HPDE6-E6E7 (cell line): ENCODE measurements around the gene LIPM.
A peak's percentile ranks its signal among the peaks of the same experiment; 100 is the strongest.

Experiments
- DNase-seq: peaks from one replicate; pipeline ENCODE4 v3.0.0; 2011; ENCODE audit warnings: missing footprints; ENCODE audit errors: extremely low spot score

The LIPM gene

DNA sequence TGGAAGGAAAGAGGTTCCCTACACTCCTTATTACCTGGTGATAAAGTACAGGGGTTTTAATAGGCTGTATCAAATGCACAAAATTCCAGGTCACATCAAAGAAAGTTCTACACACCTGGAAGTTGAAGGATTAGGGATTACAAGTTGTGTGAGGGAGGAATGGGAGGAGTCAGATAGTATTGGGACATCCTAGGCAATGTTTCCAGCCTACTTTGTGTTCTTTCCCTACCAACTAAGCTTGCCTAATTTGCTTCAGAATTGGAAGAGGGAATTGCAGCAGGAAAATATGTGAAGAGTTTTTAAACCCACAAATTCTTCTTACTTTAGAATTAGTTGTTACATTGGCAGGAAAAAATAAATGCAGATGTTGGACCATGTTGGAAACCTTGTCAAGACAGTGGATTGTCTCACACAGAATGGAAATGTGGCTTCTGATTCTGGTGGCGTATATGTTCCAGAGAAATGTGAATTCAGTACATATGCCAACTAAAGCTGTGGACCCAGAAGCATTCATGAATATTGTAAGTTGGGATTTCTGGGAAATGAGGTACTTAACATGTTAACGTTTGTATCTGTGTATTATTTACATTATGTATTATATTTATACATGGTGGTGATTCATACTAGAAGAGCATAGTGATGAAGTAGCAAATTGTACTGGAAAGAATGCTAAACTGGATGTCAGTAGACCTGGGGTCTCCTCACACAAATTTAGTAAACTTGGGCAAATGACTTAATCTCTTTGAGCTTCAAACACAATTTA lies at the start of gene LIPM:
LIPM (plus strand) TSS at position 208 of the 763 bp plus-strand sequence; CDS start at position 375, 167 bp downstream.
- no peak for DNase-seq

DNA sequence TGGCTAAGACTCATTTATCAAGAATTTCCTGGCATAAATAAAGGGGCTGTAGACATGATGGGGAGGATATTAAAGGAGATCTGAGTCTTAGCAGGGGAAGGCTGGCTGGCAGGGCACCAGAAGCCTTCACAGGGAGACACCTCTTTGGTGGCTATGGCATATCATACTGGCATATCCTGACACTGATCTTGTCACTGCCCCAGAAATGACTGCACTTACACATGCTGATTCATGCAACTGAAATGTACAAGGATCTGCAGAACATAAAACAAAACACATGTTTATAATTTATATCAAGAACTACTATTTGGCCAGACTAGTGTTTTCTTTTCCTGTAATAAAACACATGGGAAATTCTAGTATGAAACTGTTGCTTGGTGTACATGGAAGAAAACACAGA lies 48.2 kb upstream of the LIPM start:
- DNase-seq = no peak

DNA sequence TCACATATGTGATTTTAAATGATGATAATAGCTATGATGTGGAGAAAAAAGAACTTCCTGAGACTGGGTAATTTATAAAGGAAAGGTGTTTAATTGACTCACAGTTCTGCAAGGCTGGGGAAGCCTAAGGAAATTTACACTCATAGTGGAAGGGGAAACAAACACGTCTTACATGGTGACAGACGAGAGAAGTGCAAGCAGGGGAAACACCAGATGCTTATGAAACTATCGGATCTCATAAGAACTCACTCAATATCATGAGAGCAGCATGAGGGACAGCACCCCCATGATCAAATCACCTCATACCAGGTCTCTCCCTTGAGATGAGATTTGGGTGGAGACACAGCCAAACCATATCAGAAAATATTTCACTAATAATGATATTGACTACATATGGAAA lies 46.8 kb upstream of the LIPM start:
- no peak for DNase-seq

DNA sequence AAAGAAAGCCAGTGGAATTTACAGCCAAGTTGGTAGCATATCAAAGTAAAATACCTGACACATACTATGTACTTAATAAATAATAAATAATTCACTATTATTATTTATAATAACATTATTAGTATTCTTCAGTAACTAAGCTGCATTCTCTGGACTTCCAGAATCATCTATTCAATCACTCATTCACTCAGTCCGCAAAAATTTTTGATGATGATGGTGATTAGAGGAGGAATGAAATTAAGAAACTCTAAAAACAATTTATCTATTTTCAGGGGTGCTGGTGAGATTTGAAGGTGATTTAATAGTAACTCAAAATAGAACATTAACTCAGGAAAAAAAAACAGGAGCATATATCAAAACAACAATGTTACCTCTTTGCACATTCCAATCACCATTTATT lies 45.9 kb upstream of the LIPM start:
- DNase-seq = no peak

DNA sequence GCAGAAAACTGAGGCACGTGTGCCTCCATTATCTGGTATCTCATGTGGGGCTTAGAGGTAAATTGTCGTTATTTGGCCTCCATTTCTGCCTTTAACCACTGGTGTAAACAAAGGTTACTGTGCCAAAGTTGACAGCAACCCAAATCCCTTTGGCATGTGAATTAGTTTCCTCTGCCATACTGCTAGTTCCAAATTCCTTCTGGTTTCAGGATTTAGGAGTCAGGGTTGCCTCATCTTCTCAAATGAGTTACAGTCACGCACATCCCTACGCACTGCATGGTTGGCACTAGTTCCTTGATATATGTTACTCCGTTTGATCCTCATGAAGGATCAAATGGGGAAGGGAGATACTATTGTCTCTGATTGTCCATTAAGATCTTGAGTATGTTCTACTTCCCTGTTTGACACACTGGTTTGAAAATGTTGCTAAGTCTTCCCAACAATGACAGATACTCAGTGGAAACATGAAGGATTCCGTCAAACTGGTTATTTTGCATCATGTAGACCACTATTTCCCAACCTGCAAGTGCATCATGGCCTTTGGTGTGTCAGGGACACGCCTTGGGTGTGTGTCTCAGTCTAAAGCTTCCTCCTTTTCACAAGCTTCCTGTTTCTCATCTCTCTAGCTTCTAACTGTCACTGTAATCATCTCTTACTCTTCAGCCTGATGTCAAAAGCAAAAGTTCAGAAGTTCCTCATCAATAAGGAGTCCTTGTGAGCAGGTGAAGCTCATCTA lies 43.0 kb upstream of the LIPM start, which contains the start of gene LIPN:
LIPN (plus strand) TSS at position 655 of the 736 bp plus-strand sequence. CDS start 1,386 bp downstream, outside the sequence.
- peak; percentile 1 for DNase-seq

GRCh38 chr10:88762906-88763305 lies 39.6 kb upstream of the LIPM start:
- no peak for DNase-seq

DNA sequence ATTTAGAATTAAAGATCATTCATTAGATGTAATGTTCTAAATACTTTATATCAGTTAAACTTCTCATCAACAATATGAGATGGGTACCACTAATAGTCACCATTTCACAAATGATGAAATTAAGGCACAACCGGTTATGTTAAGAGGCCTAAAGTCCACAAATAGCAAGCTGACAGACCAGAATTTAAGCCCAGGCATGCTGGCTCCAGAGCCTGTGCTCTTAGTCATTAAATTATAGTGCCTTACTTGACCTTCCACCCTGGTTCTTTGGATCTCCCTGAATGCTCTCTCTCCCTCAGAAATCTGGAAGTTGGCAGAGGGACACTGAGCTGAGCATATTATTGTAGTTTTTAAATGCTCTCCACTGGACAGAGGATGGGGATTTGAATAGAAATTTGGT lies 39.1 kb upstream of the LIPM start:
- DNase-seq = no peak

DNA sequence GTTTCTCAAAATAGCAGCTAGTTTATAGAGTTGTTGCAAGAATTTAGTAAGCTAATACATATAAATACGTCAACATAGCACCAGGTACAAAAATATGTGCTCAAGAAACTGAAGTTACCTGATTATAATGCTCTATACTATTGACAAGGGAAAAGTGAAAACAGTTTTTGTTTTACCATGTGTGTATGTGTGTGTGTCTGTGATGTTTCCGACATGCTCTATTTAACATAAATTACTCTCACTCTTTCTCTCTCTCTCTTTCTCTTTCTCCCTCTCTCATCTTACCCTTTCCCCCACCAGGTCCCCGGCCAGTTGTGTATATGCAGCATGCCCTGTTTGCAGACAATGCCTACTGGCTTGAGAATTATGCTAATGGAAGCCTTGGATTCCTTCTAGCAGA lies 38.4 kb upstream of the LIPM start:
- no peak for DNase-seq

- DNase-seq = no peak
These were observed 36.7 kb upstream of the LIPM start for GRCh38 chr10:88765816-88766215.

DNA sequence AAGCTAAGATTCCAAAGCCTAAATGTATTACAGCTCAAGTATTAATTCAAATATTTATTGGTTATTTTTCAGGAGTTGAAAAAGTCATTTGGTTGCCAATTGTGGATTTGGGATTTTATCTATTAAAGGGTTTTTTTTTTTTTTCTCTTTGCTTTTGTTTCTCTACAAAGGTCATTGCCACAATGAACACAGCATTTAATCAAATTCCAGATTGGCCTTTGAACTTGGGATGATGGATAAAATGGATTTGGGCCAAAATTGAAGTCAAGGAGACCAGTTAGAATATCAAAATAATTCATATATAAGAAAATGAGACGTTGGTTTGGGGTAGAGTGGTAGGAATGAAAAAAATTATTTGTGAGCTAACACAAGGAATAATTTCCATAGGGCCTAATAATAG lies 33.1 kb upstream of the LIPM start:
- no peak for DNase-seq

GRCh38 chr10:88781206-88781605 lies 21.3 kb upstream of the LIPM start:
- no peak for DNase-seq

GRCh38 chr10:88782222-88782621 lies 20.3 kb upstream of the LIPM start:
- no peak for DNase-seq

DNA sequence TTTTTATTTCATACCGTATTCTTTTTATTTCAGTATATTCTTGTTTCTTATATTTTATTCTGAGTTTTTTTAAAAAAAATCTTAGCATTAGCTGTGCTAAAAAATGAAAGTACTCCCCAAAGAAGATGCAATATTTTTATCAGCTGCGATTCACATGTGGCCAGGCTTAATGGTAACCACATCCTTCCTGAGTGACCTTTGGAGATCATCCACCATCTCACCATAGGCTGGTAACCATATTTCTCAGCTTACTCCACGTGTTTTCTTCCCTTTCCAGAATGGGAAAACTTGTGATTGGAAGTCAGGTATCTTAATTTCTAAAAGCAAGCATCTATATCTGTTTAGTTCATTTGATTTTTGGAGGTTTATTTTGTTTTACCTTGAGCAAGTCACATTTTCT lies 18.8 kb upstream of the LIPM start:
- no peak for DNase-seq

DNA sequence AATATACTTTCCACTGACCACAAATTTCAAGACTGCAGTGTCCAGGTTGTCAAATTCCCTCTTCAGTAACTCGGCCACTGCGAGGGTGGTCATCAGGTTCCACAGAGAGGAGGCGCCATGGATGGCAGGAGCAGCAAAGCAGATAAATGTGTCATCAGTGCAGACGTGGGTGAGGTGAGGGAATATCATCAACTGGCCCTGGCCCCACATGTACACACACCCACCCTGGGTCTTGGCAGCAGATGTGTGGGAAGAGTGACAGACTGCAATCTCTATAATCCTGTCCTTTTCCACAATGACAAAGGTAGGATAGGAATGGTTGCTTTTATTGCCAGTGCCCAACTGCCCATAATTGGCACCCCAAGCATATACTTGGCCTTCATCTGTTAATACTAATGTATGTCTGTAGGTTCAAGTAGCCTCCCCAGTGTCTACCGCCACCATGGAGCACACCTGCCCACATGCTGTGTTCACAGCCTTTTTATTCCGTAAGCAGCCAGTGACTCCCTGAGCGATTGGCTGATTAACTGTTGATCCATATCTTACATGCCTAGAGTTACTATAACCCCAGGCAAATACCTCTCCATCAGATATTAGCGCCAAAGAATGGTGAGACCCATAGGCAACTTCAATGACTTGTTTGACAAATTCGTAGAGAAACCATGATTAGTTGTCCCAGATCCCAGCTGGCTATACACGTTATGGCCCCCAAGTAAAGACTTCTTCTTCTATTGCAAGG lies 16.3 kb upstream of the LIPM start:
- DNase-seq = no peak

GRCh38 chr10:88787463-88787862 lies 15.1 kb upstream of the LIPM start:
- DNase-seq = no peak

DNA sequence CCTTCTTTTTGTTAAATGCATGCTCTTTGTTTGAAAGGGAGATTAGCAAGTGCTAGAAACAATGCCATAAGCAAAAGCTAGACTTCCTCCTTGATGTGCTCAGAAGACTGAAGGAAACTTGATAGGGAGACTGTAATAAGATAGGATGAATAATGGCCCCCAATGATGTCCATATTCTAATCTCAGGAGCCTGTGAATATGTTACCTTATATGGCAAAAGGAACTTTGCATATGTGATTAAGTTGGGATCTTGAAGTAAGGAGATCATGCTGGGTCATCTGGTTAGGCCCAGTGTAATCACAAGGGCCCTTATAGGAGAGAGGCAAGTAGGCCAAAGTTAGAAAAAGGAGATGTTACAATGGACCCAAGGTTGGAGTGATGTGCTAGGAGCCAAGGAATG lies 13.6 kb upstream of the LIPM start:
- no peak for DNase-seq

DNA sequence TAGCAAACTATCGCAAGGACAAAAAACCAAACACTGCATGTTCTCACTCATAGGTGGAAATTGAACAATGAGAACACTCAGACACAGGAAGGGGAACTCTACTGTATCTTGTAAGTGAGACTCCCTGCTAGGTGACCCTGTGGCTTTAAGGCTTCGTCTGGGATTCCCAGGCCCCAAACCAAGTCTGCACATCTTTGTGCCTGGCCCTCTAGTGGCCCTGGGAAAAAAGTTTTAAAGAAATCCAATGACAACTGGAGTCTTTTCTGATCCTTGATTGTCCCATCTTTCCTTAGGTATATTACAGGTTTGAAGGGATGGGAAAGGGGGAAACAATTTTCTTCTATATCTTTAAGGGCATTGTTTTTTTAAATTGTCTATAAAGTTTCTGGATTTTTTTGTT lies 10.6 kb upstream of the LIPM start:
- peak; percentile 27 for DNase-seq

- peak; percentile 28 for DNase-seq
These were observed 9.9 kb upstream of the LIPM start for GRCh38 chr10:88792661-88793060.

GRCh38 chr10:88793712-88794299 lies 8.7 kb upstream of the LIPM start:
- no peak for DNase-seq

DNA sequence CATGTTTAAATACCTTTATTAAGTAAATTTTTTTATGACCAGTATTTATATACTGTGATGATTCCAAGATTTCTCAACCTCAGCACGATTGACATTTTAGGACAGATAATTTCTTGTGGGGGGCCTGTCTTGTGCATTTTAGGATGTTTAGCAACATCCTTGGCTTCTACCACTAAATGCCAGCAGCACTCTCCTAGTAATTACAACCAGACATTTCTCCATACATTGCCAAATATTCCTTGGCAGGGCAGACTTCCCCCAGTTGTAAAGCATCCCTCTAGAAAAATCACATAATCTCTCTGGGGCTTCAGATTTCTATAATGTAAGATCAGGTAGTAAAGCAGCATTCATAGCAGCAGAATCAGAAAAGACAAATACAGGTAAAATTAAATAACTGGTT lies 7.8 kb upstream of the LIPM start:
- no peak for DNase-seq

DNA sequence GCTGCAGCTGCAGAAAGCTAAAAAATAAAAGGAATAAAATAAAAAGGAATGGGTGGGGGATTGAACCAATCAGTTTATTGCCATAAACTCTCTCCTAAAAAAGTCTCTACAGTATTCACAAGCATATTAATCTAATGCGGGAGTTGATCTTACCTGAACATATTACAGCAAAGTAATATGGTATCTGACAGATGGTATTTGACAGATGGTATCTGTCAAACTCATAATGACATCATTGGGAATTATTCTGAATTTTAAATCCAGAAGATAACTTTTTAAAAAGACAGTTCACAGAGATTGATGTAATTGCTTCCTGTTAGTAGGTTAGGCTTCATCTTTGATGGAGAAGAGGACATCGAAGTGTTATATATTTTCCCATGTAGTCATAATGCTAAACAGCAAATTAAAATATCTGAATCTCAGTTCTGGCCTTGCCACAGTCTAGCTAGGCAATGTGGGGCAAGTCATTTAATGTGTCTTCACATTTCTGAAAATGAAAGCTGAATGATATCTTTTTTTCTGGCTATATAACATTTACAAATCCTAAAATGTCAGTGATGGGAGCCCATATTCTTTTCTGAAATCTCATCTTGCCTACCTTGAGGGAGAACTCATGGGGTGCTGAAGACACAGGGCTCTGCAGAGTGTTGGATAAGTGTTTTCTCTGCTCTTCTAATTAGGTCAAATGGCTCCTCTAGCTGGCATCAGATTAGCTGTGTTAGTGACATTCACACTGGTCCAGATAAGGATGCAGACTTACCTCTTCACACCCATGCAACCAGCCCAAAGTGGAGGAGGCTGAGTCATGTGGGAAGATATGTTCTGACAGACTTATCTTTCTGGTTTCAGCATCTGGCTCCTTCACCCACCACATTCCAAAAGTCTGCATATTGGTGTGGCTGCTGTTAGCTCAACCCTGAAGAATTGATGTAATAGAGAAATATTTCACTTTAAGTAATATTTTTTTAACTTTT lies 2.1 kb upstream of the LIPM start:
- no peak for DNase-seq
